ENCODE data around the gene AP1S2. TPM values are rescaled to one million over a fixed set of nuclear protein-coding genes. Genes with fewer than 3 reads are reported as not detected.
"Not testable (repeated sequence)": the region's sequence is repeated elsewhere in the genome, so short reads cannot be mapped to it uniquely, and the experiment has no call there.

AP1S2 gene
- total RNA-seq = 10 to 100 TPM; 34.8 to 35.2 TPM

GRCh38 chrX:15854712-15855567 is at the start of gene AP1S2:
Gene AP1S2 (minus strand): TSS chrX:15854813. CDS start chrX:15852524, 2,289 bp downstream.
- CTCF ChIA-PET = no interaction called here
- POLR2A ChIA-PET = interaction anchor here (0.6 to 1.6 kb wide), 4 partner anchors 64 to 116 kb away, joined by 3 to 6 read pairs (median 4); no protein-coding TSS in a partner anchor

- ChIA-PET CTCF (no interaction called here), POLR2A (no interaction called here)
These were observed 48.6 kb upstream of the AP1S2 start for GRCh38 chrX:15903186-15903681.

GRCh38 chrX:15895334-15895733 is 40.7 kb upstream of the AP1S2 start:
- POLR2A ChIA-PET = no interaction called here
- CTCF ChIA-PET = no interaction called here

GRCh38 chrX:15894724-15895123 is 40.1 kb upstream of the AP1S2 start:
- ChIA-PET CTCF (no interaction called here), POLR2A (no interaction called here)

- ChIA-PET POLR2A (no interaction called here), CTCF (no interaction called here)
These were observed 35.9 kb upstream of the AP1S2 start for GRCh38 chrX:15890463-15890862.

GRCh38 chrX:15888062-15888461 is 33.4 kb upstream of the AP1S2 start:
- ChIA-PET POLR2A (no interaction called here), CTCF (no interaction called here)

GRCh38 chrX:15883540-15883863 is 28.9 kb upstream of the AP1S2 start:
- ChIA-PET CTCF (no interaction called here), POLR2A (no interaction called here)

GRCh38 chrX:15882704-15883539 is 28.3 kb upstream of the AP1S2 start:
- CTCF ChIA-PET = no interaction called here

GRCh38 chrX:15881381-15881897 is 26.8 kb upstream of the AP1S2 start:
- CTCF ChIA-PET = no interaction called here
- POLR2A ChIA-PET = no interaction called here

More at GRCh38 chrX:15882704-15883539, 28.3 kb upstream of the AP1S2 start:
- POLR2A ChIA-PET = no interaction called here

GRCh38 chrX:15877914-15878313 is 23.3 kb upstream of the AP1S2 start:
- POLR2A ChIA-PET = not testable (repeated sequence)

GRCh38 chrX:15877380-15877779 is 22.8 kb upstream of the AP1S2 start:
- CTCF ChIA-PET = no interaction called here
- POLR2A ChIA-PET = no interaction called here

More at GRCh38 chrX:15877914-15878313, 23.3 kb upstream of the AP1S2 start:
- CTCF ChIA-PET = not testable (repeated sequence)

GRCh38 chrX:15874672-15875071 is 20.1 kb upstream of the AP1S2 start:
- CTCF ChIA-PET = no interaction called here

GRCh38 chrX:15873566-15873965 is 19.0 kb upstream of the AP1S2 start:
- ChIA-PET POLR2A (no interaction called here), CTCF (no interaction called here)

More at GRCh38 chrX:15874672-15875071, 20.1 kb upstream of the AP1S2 start:
- POLR2A ChIA-PET = no interaction called here

- POLR2A ChIA-PET = no interaction called here
- CTCF ChIA-PET = no interaction called here
These were observed 15.7 kb upstream of the AP1S2 start for GRCh38 chrX:15870310-15870709.

GRCh38 chrX:15869695-15870094 is 15.1 kb upstream of the AP1S2 start:
- ChIA-PET POLR2A (no interaction called here), CTCF (no interaction called here)

GRCh38 chrX:15866147-15866546 is 11.5 kb upstream of the AP1S2 start:
- CTCF ChIA-PET = no interaction called here
- POLR2A ChIA-PET = no interaction called here

GRCh38 chrX:15864629-15865028 is 10.0 kb upstream of the AP1S2 start:
- ChIA-PET CTCF (no interaction called here), POLR2A (no interaction called here)

GRCh38 chrX:15864023-15864422 is 9.4 kb upstream of the AP1S2 start:
- CTCF ChIA-PET = no interaction called here
- POLR2A ChIA-PET = no interaction called here

GRCh38 chrX:15860921-15861320 is 6.3 kb upstream of the AP1S2 start:
- CTCF ChIA-PET = no interaction called here

GRCh38 chrX:15858051-15858450 is 3.4 kb upstream of the AP1S2 start:
- POLR2A ChIA-PET = no interaction called here
- CTCF ChIA-PET = no interaction called here

More at GRCh38 chrX:15860921-15861320, 6.3 kb upstream of the AP1S2 start:
- POLR2A ChIA-PET = no interaction called here

GRCh38 chrX:15856636-15857035 is 2.0 kb upstream of the AP1S2 start:
- CTCF ChIA-PET = no interaction called here
- POLR2A ChIA-PET = no interaction called here
